H1 (cell line): ENCODE results near the gene ALPP. TPM values are rescaled to one million over a fixed set of nuclear protein-coding genes. Genes with fewer than 3 reads are reported as not detected.

Experiments used
- CTCF ChIA-PET: fragments of 300-600 bp; sonication (Branson Sonifier 250); formaldehyde crosslinking; loops from one replicate; lab custom pipeline; 2021; ENCODE audit not compliant: partially characterized antibody; lab: Charles Lee
- POLR2A ChIA-PET: fragments of 300-600 bp; sonication (Branson Sonifier 250); formaldehyde crosslinking; loops from one replicate; lab custom pipeline; 2021; ENCODE audit warnings: inconsistent platforms; ENCODE audit not compliant: partially characterized antibody; lab: Charles Lee
- DNase-seq, 2 experiments: peaks; one replicate each; pipeline versions ENCODE4 v3.0.0 to v3.0.0-alpha.2; 2010 to 2022; ENCODE audit warnings: low spot score in 2 of 2, low read depth in 1 of 2, mixed read lengths in 1 of 2
- FAIRE-seq: peaks from 2 replicates; lab custom pipeline; 2011; peaks lifted over from hg19 to GRCh38; lab: Jason Lieb, UNC
- H2AFZ ChIP-seq: 2 replicates; pipeline ENCODE4 v1.8.1; 2012; ENCODE audit warnings: low read length, inconsistent platforms
- H2AK5ac ChIP-seq: 2 replicates; pipeline ENCODE4 v1.6.1; 2013; ENCODE audit warnings: low read depth, low read length
- H2BK120ac ChIP-seq: replicated peaks from 2 replicates; pipeline ENCODE3; 2013; ENCODE audit warnings: low read depth, low read length, inconsistent platforms
- H2BK12ac ChIP-seq: 2 replicates; pipeline ENCODE4 v1.6.1; 2013; ENCODE audit warnings: low read depth, low read length
- H2BK15ac ChIP-seq: 2 replicates; pipeline ENCODE4 v1.6.1; 2013; ENCODE audit warnings: low read length
- H2BK20ac ChIP-seq: 2 replicates; pipeline ENCODE4 v1.6.1; 2013; ENCODE audit warnings: low read length
- H2BK5ac ChIP-seq: 2 replicates; pipeline ENCODE4 v1.6.1; 2013; ENCODE audit warnings: low read depth, low read length
- H3K14ac ChIP-seq: 2 replicates; pipeline ENCODE4 v1.6.1; 2013; ENCODE audit warnings: inconsistent platforms; ENCODE audit not compliant: insufficient read length
- H3K18ac ChIP-seq: 2 replicates; pipeline ENCODE4 v1.6.1; 2013; ENCODE audit warnings: low read length; ENCODE audit errors: extremely low read depth
- H3K23ac ChIP-seq: 2 replicates; pipeline ENCODE4 v1.6.1; 2013; ENCODE audit warnings: inconsistent platforms; ENCODE audit not compliant: insufficient read length
- H3K23me2 ChIP-seq: 2 replicates; pipeline ENCODE4 v1.6.1; 2013; ENCODE audit warnings: low read depth, low read length
- H3K27ac ChIP-seq: 2 replicates; pipeline ENCODE4 v1.6.1; 2011; ENCODE audit warnings: low read depth, low read length, inconsistent platforms
- H3K27me3 ChIP-seq, 4 experiments: replicated peaks in 1 of 4; 1 replicate in 1 of 4; 2 replicates in 3 of 4; pipeline versions ENCODE4 v1.6.1 to v1.8.1; 2011 to 2013; ENCODE audit warnings: low read length in 3 of 4, mild to moderate bottlenecking in 3 of 4, inconsistent platforms in 2 of 4, mixed read lengths in 2 of 4, moderate library complexity in 1 of 4; ENCODE audit not compliant: control insufficient read depth in 3 of 4, insufficient read depth in 3 of 4; ENCODE audit errors: extremely low read depth in 1 of 4
- H3K36me3 ChIP-seq, 4 experiments: 2 replicates each; pipeline versions ENCODE4 v1.6.1 to v1.8.1; 2011 to 2013; ENCODE audit warnings: mild to moderate bottlenecking in 4 of 4, low read length in 3 of 4, moderate library complexity in 2 of 4, control low read depth in 1 of 4, inconsistent platforms in 1 of 4; ENCODE audit not compliant: insufficient read depth in 4 of 4, control insufficient read depth in 2 of 4
- H3K4ac ChIP-seq: replicated peaks from 2 replicates; pipeline ENCODE3; 2013; ENCODE audit warnings: low read length, low read depth, mixed read lengths, inconsistent platforms; ENCODE audit not compliant: insufficient read length
- H3K4me1 ChIP-seq, 4 experiments: replicated peaks in 1 of 4; 1 replicate in 1 of 4; 2 replicates in 3 of 4; pipeline versions ENCODE4 v1.6.1 to v1.8.1; 2011 to 2013; ENCODE audit warnings: low read length in 3 of 4, inconsistent platforms in 2 of 4, mixed read lengths in 1 of 4; ENCODE audit not compliant: insufficient read depth in 4 of 4, control insufficient read depth in 3 of 4
- H3K4me2 ChIP-seq, 2 experiments: 2 replicates each; pipeline versions ENCODE4 v1.6.1 to v1.8.1; 2011 to 2013; ENCODE audit warnings: low read depth in 2 of 2, low read length in 2 of 2, control low read depth in 1 of 2, inconsistent platforms in 1 of 2, mild to moderate bottlenecking in 1 of 2; ENCODE audit not compliant: insufficient read depth in 1 of 2
- H3K4me3 ChIP-seq, 4 experiments: fragments of 200-600, 300-600 bp in 1 of 4; sonication (generic), shearing (Covaris generic), sonication (Bioruptor Twin) in 1 of 4; 2 replicates each; pipeline versions ENCODE4 v1.5.1 to v1.8.1; 2011 to 2016; ENCODE audit warnings: low read length in 4 of 4, low read depth in 3 of 4, control low read depth in 2 of 4, inconsistent platforms in 2 of 4, mild to moderate bottlenecking in 2 of 4, mixed read lengths in 1 of 4, moderate library complexity in 1 of 4; ENCODE audit not compliant: insufficient read depth in 2 of 4; ENCODE audit errors: extremely low read depth in 1 of 4
- H3K56ac ChIP-seq: replicated peaks from 2 replicates; pipeline ENCODE3; 2013; ENCODE audit warnings: low read depth, mild to moderate bottlenecking, mixed read lengths, low read length, inconsistent platforms; ENCODE audit not compliant: insufficient read length
- H3K79me1 ChIP-seq: 2 replicates; pipeline ENCODE4 v1.6.1; 2013; ENCODE audit warnings: low read depth, low read length, control low read depth
- H3K79me2 ChIP-seq, 2 experiments: 2 replicates each; pipeline versions ENCODE4 v1.6.1 to v1.8.1; 2012 to 2013; ENCODE audit warnings: low read length in 2 of 2, mild to moderate bottlenecking in 2 of 2, inconsistent platforms in 1 of 2; ENCODE audit not compliant: insufficient read depth in 2 of 2, control insufficient read depth in 1 of 2
- H3K9ac ChIP-seq, 4 experiments: replicated peaks in 1 of 4; 1 replicate in 1 of 4; 2 replicates in 3 of 4; pipeline versions ENCODE4 v1.6.1 to v1.8.1; 2011 to 2013; ENCODE audit warnings: low read depth in 3 of 4, low read length in 3 of 4, control low read depth in 2 of 4, mild to moderate bottlenecking in 2 of 4, moderate library complexity in 2 of 4, inconsistent platforms in 1 of 4; ENCODE audit errors: extremely low read depth in 1 of 4
- H3K9me3 ChIP-seq, 2 experiments: 2 replicates each; pipeline versions ENCODE4 v1.6.1 to v1.8.1; 2012 to 2013; ENCODE audit warnings: mild to moderate bottlenecking in 2 of 2, moderate library complexity in 2 of 2, control low read depth in 1 of 2, inconsistent platforms in 1 of 2, low read depth in 1 of 2, low read length in 1 of 2, mixed read lengths in 1 of 2; ENCODE audit not compliant: insufficient read depth in 2 of 2
- H4K20me1 ChIP-seq, 2 experiments: replicated peaks in 1 of 2; 2 replicates each; pipeline versions ENCODE3 to v1.8.1; 2011 to 2013; ENCODE audit warnings: inconsistent platforms in 2 of 2, low read length in 2 of 2, mild to moderate bottlenecking in 1 of 2; ENCODE audit not compliant: insufficient read depth in 2 of 2, control insufficient read depth in 1 of 2
- H4K5ac ChIP-seq: 2 replicates; pipeline ENCODE4 v1.6.1; 2013; ENCODE audit warnings: low read length, low read depth, mixed read lengths, inconsistent platforms; ENCODE audit not compliant: insufficient read length
- H4K8ac ChIP-seq: 2 replicates; pipeline ENCODE4 v1.8.0; 2013; ENCODE audit warnings: mild to moderate bottlenecking, moderate library complexity, low read length, inconsistent platforms; ENCODE audit not compliant: insufficient read depth; ENCODE audit errors: extremely low read depth
- H4K91ac ChIP-seq: replicated peaks from 2 replicates; pipeline ENCODE3; 2013; ENCODE audit warnings: low read length, mixed read lengths, inconsistent platforms; ENCODE audit not compliant: insufficient read length
- CBX5 ChIP-seq: fragments of 300-800, 300-1000 bp; sonication (generic); IDR thresholded peaks from 2 replicates; pipeline ENCODE4 v1.7.1; 2016; ENCODE audit warnings: antibody characterized with exemption, low read length, low read depth
- CREB1 ChIP-seq: IDR thresholded peaks from 2 replicates; pipeline ENCODE4 v1.6.1; 2012; ENCODE audit warnings: inconsistent platforms
- CTBP2 ChIP-seq: IDR thresholded peaks from 2 replicates; pipeline ENCODE4 v1.7.0; 2011; ENCODE audit warnings: borderline replicate concordance, mild to moderate bottlenecking, moderate library complexity, mixed read lengths, low read length; ENCODE audit not compliant: insufficient read depth, insufficient read length
- EP300 ChIP-seq, 2 experiments: IDR thresholded peaks; 1 replicate in 1 of 2; 2 replicates in 1 of 2; pipeline ENCODE4 v1.6.1; 2011 to 2012; ENCODE audit warnings: low read depth in 2 of 2, low read length in 2 of 2, mild to moderate bottlenecking in 2 of 2, borderline replicate concordance in 1 of 2, inconsistent platforms in 1 of 2, moderate library complexity in 1 of 2
- KDM4A ChIP-seq: IDR thresholded peaks from one replicate; pipeline ENCODE4 v1.7.1; 2012; ENCODE audit warnings: low read depth, mild to moderate bottlenecking, moderate library complexity, low read length, inconsistent platforms; ENCODE audit not compliant: severe bottlenecking
- NRF1 ChIP-seq: IDR thresholded peaks from 2 replicates; pipeline ENCODE4 v1.6.1; 2011; ENCODE audit warnings: mild to moderate bottlenecking, low read depth, low read length, improper control_type of control experiment
- POLR2A ChIP-seq, 2 experiments: IDR thresholded peaks; 1 replicate in 1 of 2; 2 replicates in 1 of 2; pipeline ENCODE4 v1.6.1; 2011; ENCODE audit warnings: low read depth in 2 of 2, low read length in 2 of 2, mild to moderate bottlenecking in 2 of 2; ENCODE audit errors: control extremely low read depth in 1 of 2
- SIX5 ChIP-seq: IDR thresholded peaks from 2 replicates; pipeline ENCODE4 v1.6.1; 2011; ENCODE audit warnings: mild to moderate bottlenecking, low read depth, low read length
- SP1 ChIP-seq: IDR thresholded peaks from 2 replicates; pipeline ENCODE4 v1.6.1; 2011; ENCODE audit warnings: low read depth, low read length
- TAF1 ChIP-seq: IDR thresholded peaks from 2 replicates; pipeline ENCODE4 v1.6.1; 2011; ENCODE audit warnings: mild to moderate bottlenecking, low read depth, low read length
- TAF7 ChIP-seq: optimal IDR thresholded peaks from 2 replicates; pipeline ENCODE3; 2011; ENCODE audit warnings: low read depth, mild to moderate bottlenecking, inconsistent platforms, low read length, moderate library complexity, borderline replicate concordance
- YY1 ChIP-seq: IDR thresholded peaks from 2 replicates; pipeline ENCODE4 v1.6.1; 2011; ENCODE audit warnings: low read depth, mild to moderate bottlenecking, low read length
- WGBS, 2 experiments: shearing (Covaris generic) in 1 of 2; methylation state at CpG; one replicate each; pipeline versions ENCODE4 v1.1.6 to v1.1.7; 2013 to 2015; ENCODE audit warnings: low lambda C conversion rate in 2 of 2, mixed read lengths in 2 of 2, inconsistent platforms in 1 of 2, low coverage in 1 of 2, missing lambda C conversion rate in 1 of 2; ENCODE audit not compliant: insufficient replicate concordance in 2 of 2, insufficient coverage in 1 of 2, insufficient read length in 1 of 2; ENCODE audit errors: extremely low coverage in 1 of 2, missing lambda C conversion rate in 1 of 2; 5-methylcytosine and 5-hydroxymethylcytosine counted together
- polyA plus RNA-seq, 7 experiments: library from polyadenylated mRNA; depleted of rRNA in 3 of 7; stranded (reverse) in 5 of 7; unstranded in 2 of 7; fragments of >200 nt in 5 of 7; fragments of 200-250 nt in 2 of 7; gene quantifications; 1 replicate in 5 of 7; 2 replicates in 1 of 7; 4 replicates in 1 of 7; pipeline versions ENCODE4 v1.2.1 to v1.2.3, GENCODE V29; 2011 to 2013; ENCODE audit warnings: missing spikeins in 2 of 7, mixed read lengths in 2 of 7
- total RNA-seq: library from RNA; stranded (reverse); fragmentation: NEBNext Ultra II Directional; extraction: Animal tissue kit (Norgen Biotek cat#: 25700); gene quantifications from 2 replicates; pipeline ENCODE4 v1.2.1, GENCODE V29; 2021

The ALPP gene
- total and polyA plus RNA-seq, 2 of the 8 experiments (the other 6 are each of a cell fraction or from before 2014, with no cell fraction given) = 0.15 TPM

GRCh38 chr2:232418466-232419244, 40.1 kb downstream of the ALPP start:
- peak overlapping the region; percentile 69 to 95 (median 76) for H3K4me3 ChIP-seq
- H2BK15ac ChIP-seq = peak overlapping the region; percentile 88; the same call in 1 of the 2 replicates
- H3K4me2 ChIP-seq = peak overlapping the region; percentile 77 to 88
- CTCF ChIA-PET = interaction anchor here (0.7 to 9.8 kb wide), 14 partner anchors 8 to 392 kb away, joined by 3 to 80 read pairs (median 6); partner anchors contain the start of gene PRSS56
- peak overlapping the region; percentile 18 for H4K5ac ChIP-seq
- no peak overlapping the region for H2BK120ac ChIP-seq
- peaks cover 0 to 44% of the 10 kb centered on the region in 2 experiments; a peak in 2 of 4 replicates for H3K79me2 ChIP-seq
- H4K20me1 ChIP-seq = peaks cover 5 to 13% of the 10 kb centered on the region in 2 experiments
- FAIRE-seq = no peak
- H3K27ac ChIP-seq = no peak overlapping the region
- peaks cover 23% of the 10 kb centered on the region; the same call in 1 of the 2 replicates for H3K23me2 ChIP-seq
- H3K27me3 ChIP-seq = peaks cover 12 to 40% (median 36%) of the 10 kb centered on the region in 4 experiments
- H3K14ac ChIP-seq = no peak overlapping the region
- H3K56ac ChIP-seq = no peak overlapping the region
- no peak overlapping the region for H3K23ac ChIP-seq
- peak overlapping the region; percentile 90 for H3K18ac ChIP-seq
- peak overlapping the region; percentile 34 for H4K91ac ChIP-seq
- peak in 1 of 2 experiments; percentile 63 for DNase-seq
- peak overlapping the region; percentile 60 to 67 (median 62); a peak in 6 of 7 replicates for H3K9ac ChIP-seq
- peak overlapping the region; percentile 41 for H3K4ac ChIP-seq
- H3K9me3 ChIP-seq = no peaks in the 10 kb centered on the region
- peak overlapping the region; percentile 43; the same call in 1 of the 2 replicates for H4K8ac ChIP-seq
- POLR2A ChIA-PET = interaction anchor here (0.7 to 7.0 kb wide), 12 partner anchors 8 to 95 kb away, joined by 3 to 57 read pairs (median 4); partner anchors contain the start of gene ALPG
- peak overlapping the region; percentile 75; the same call in 1 of the 2 replicates for H2BK12ac ChIP-seq
- no peak overlapping the region for H2AFZ ChIP-seq
- no peak overlapping the region for H2AK5ac ChIP-seq
- H3K36me3 ChIP-seq = peaks cover 8 to 55% (median 32%) of the 10 kb centered on the region in 4 experiments
- H2BK20ac ChIP-seq = no peak overlapping the region
- H2BK5ac ChIP-seq = peak overlapping the region; percentile 52; the same call in 1 of the 2 replicates
- H3K4me1 ChIP-seq = peaks cover 4 to 34% (median 22%) of the 10 kb centered on the region in 4 experiments
- H3K79me1 ChIP-seq = peaks cover 4% of the 10 kb centered on the region
- WGBS, 2 experiments = 7% methylated on average over 37 of the region's 49 CpGs; no CpG with 5 or more reads in 1 of the 2 experiments
- TF ChIP-seq YY1 (no peak), EP300 (IDR thresholded peaks at IDR 0.05; ENCODE audit: borderline replicate concordance in 1 of 2, low read depth in 2 of 2, low read length in 2 of 2) (no peak), SP1 (no peak), TAF7 (no peak), CTBP2 (no peak), SIX5 (no peak), POLR2A (IDR thresholded peaks at IDR 0.05; ENCODE audit: control extremely low read depth in 1 of 2, low read depth in 2 of 2, low read length in 2 of 2) (no peak), TAF1 (no peak), CREB1 (no peak), KDM4A (peak; percentile 45), NRF1 (no peak), CBX5 (no peak)
